PC-3 (cell line): Measurements from ENCODE around the gene ADRM1. TPM values are rescaled to one million over a fixed set of nuclear protein-coding genes. Genes with fewer than 3 reads are reported as not detected.

Experiments used
- ATAC-seq: fragments of 200-7000 bp; cut with Tn5 transposase; 2 replicates; pipeline ENCODE4 v1.9.1; 2020; ENCODE audit warnings: mild to moderate bottlenecking, moderate library complexity
- BruUV-seq: library from RNA; stranded (reverse); fragments of 400-500 nt; replicated peaks from 2 replicates; lab custom pipeline; 2021; lab: Mats Ljungman, UMichigan
- CTCF ChIA-PET: fragments of 300-600 bp; sonication (Branson Sonifier 250); formaldehyde crosslinking; loops from one replicate; lab custom pipeline; 2022; ENCODE audit warnings: antibody characterized with exemption; lab: Charles Lee
- POLR2A ChIA-PET: fragments of 300-600 bp; sonication (Branson Sonifier 250); formaldehyde crosslinking; loops from one replicate; lab custom pipeline; 2022; ENCODE audit warnings: antibody characterized with exemption; ENCODE audit not compliant: unreplicated experiment; lab: Charles Lee
- DNase-seq: peaks from one replicate; pipeline ENCODE4 v3.0.0-alpha.2; 2015
- H2AFZ ChIP-seq: fragments of 300-600 bp; sonication (generic); 2 replicates; pipeline ENCODE4 v1.6.0; 2016; ENCODE audit warnings: antibody characterized with exemption, low read length
- H3F3A ChIP-seq: fragments of 300-600 bp; sonication (generic); one replicate; pipeline ENCODE4 v1.6.0; 2017; ENCODE audit warnings: antibody characterized with exemption, low read length, control low read depth, mild to moderate bottlenecking; ENCODE audit not compliant: unreplicated experiment
- H3K27ac ChIP-seq: fragments of 300-600 bp; sonication (generic); 2 replicates; pipeline ENCODE4 v1.5.1; 2016; ENCODE audit warnings: mild to moderate bottlenecking, low read length
- H3K27me3 ChIP-seq: fragments of 300-600 bp; sonication (generic); 2 replicates; pipeline ENCODE4 v1.6.1; 2016; ENCODE audit warnings: low read length, mixed read lengths
- H3K36me3 ChIP-seq: fragments of 300-600 bp; sonication (generic); 2 replicates; pipeline ENCODE4 v1.6.1; 2016; ENCODE audit warnings: low read depth, mixed run types, low read length, mixed read lengths
- H3K4me1 ChIP-seq: fragments of 300-600 bp; sonication (generic); 2 replicates; pipeline ENCODE4 v1.5.1; 2016; ENCODE audit warnings: low read length; ENCODE audit not compliant: insufficient read depth
- H3K4me2 ChIP-seq: fragments of 300-600 bp; sonication (generic); 2 replicates; pipeline ENCODE4 v1.6.0; 2016; ENCODE audit warnings: low read length
- H3K4me3 ChIP-seq: fragments of 300-600 bp; sonication (generic); 2 replicates; pipeline ENCODE4 v1.5.1; 2016; ENCODE audit warnings: mild to moderate bottlenecking, low read length, mixed read lengths
- H3K79me2 ChIP-seq: fragments of 300-600 bp; sonication (generic); 2 replicates; pipeline ENCODE4 v1.6.1; 2017; ENCODE audit warnings: low read length, mixed read lengths
- H3K9ac ChIP-seq: fragments of 300-600 bp; sonication (generic); 2 replicates; pipeline ENCODE4 v1.6.0; 2016; ENCODE audit warnings: mild to moderate bottlenecking, low read length
- H3K9me2 ChIP-seq: fragments of 300-600 bp; sonication (generic); replicated peaks from 2 replicates; pipeline ENCODE4 v1.6.1; 2016; ENCODE audit warnings: mixed run types, low read length, mixed read lengths
- H3K9me3 ChIP-seq: fragments of 300-600 bp; sonication (generic); 2 replicates; pipeline ENCODE4 v1.6.1; 2016; ENCODE audit warnings: low read length, mixed read lengths
- H4K20me1 ChIP-seq: fragments of 300-600 bp; sonication (generic); 2 replicates; pipeline ENCODE4 v1.6.1; 2016; ENCODE audit warnings: low read length, mixed read lengths
- EZH2 ChIP-seq: fragments of 300-600 bp; sonication (generic); IDR thresholded peaks from one replicate; pipeline ENCODE4 v1.6.1; 2017; ENCODE audit warnings: antibody characterized with exemption, mild to moderate bottlenecking, low read length; ENCODE audit not compliant: unreplicated experiment
- EZH2phosphoT487 ChIP-seq: fragments of 300-600 bp; sonication (generic); IDR thresholded peaks from 2 replicates; pipeline ENCODE4 v1.6.1; 2018; ENCODE audit warnings: mild to moderate bottlenecking, antibody characterized with exemption, low read length, borderline replicate concordance
- intact Hi-C: fragments of 100-400 bp; cut with micrococcal nuclease; formaldehyde crosslinking; loops from 2 replicates; pipeline ENCODE4 v1.9.0; 2023
- total RNA-seq: library from RNA; depleted of rRNA; stranded (reverse); fragments of >200 nt; gene quantifications from 2 replicates; pipeline ENCODE4 v1.2.3, GENCODE V29; 2014
- TF ChIP-seq, protein P1 (sequence below): fragments of 300-600 bp; sonication (generic); conservative IDR thresholded peaks from 2 replicates; pipeline ENCODE4 v1.5.1; 2017; ENCODE audit warnings: antibody characterized with exemption, low read depth, mild to moderate bottlenecking, low read length

ADRM1 gene
- total RNA-seq, 1 experiment from 2014 or later: 374 TPM

DNA sequence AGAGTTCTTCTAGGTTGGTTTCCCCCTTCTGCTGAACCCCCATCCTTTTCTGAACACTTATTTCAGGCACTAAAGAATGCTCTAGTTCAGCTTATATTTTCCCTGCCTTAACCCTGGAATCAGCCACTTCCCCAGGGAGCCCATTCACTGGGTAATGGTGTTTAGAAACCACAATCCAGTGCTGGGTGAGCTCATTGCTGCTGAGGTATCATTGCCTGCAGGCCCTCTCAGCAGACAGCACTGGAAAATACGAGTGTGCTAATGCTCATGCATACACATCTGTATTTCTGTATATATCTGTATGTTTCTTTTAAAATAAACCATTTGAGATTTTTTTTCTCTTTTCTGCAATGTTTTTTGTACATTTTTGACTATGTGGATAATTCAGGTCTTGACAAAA lies 37.4 kb upstream of the ADRM1 start:
- POLR2A ChIA-PET: no interaction called here
- no TSS peak for BruUV-seq
- CTCF ChIA-PET: no interaction called here

GRCh38 chr20:62266340-62266739 lies 36.5 kb upstream of the ADRM1 start:
- DNase-seq (peak; percentile 22), ATAC-seq (no peak)
- H3K79me2 ChIP-seq: no peaks in the 10 kb centered on the region
- H2AFZ ChIP-seq: no peak overlapping the region
- POLR2A ChIA-PET: interaction anchor here (0.6 kb wide), 1 partner anchor 85 kb away, joined by 3 read pairs; no protein-coding TSS in a partner anchor
- H3K36me3 ChIP-seq: peaks cover 37% of the 10 kb centered on the region
- intact Hi-C loops: no loop called here
- BruUV-seq: no TSS peak
- TF ChIP-seq EZH2phosphoT487: no peak
- TF ChIP-seq, protein P1, sequence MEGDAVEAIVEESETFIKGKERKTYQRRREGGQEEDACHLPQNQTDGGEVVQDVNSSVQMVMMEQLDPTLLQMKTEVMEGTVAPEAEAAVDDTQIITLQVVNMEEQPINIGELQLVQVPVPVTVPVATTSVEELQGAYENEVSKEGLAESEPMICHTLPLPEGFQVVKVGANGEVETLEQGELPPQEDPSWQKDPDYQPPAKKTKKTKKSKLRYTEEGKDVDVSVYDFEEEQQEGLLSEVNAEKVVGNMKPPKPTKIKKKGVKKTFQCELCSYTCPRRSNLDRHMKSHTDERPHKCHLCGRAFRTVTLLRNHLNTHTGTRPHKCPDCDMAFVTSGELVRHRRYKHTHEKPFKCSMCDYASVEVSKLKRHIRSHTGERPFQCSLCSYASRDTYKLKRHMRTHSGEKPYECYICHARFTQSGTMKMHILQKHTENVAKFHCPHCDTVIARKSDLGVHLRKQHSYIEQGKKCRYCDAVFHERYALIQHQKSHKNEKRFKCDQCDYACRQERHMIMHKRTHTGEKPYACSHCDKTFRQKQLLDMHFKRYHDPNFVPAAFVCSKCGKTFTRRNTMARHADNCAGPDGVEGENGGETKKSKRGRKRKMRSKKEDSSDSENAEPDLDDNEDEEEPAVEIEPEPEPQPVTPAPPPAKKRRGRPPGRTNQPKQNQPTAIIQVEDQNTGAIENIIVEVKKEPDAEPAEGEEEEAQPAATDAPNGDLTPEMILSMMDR: no peak
- TF ChIP-seq EZH2: no peak
- H3F3A ChIP-seq: no peaks in the 10 kb centered on the region
- H3K9me3 ChIP-seq: no peaks in the 10 kb centered on the region
- no peak overlapping the region for H3K4me3 ChIP-seq
- no peaks in the 10 kb centered on the region for H3K9me2 ChIP-seq
- no peaks in the 10 kb centered on the region for H3K27me3 ChIP-seq
- no peaks in the 10 kb centered on the region for H3K4me1 ChIP-seq
- CTCF ChIA-PET: no interaction called here
- no peak overlapping the region for H3K27ac ChIP-seq
- H3K9ac ChIP-seq: no peak overlapping the region
- no peak overlapping the region for H3K4me2 ChIP-seq
- H4K20me1 ChIP-seq: no peaks in the 10 kb centered on the region

More for the DNA sequence above, 37.4 kb upstream of the ADRM1 start:
- Histone ChIP-seq H2AFZ (no peak overlapping the region), H3K4me2 (no peak overlapping the region), H3K79me2 (no peaks in the 10 kb centered on the region), H3K4me3 (no peak overlapping the region), H3K9ac (no peak overlapping the region), H3K9me3 (no peaks in the 10 kb centered on the region), H4K20me1 (no peaks in the 10 kb centered on the region), H3K9me2 (no peaks in the 10 kb centered on the region), H3F3A (no peaks in the 10 kb centered on the region), H3K27ac (no peak overlapping the region), H3K27me3 (no peaks in the 10 kb centered on the region), H3K36me3 (peaks cover 37% of the 10 kb centered on the region), H3K4me1 (no peaks in the 10 kb centered on the region)
- ATAC-seq: no peak
- intact Hi-C loops: no loop called here
- no peak for DNase-seq
- TF ChIP-seq, protein P1: no peak
- TF ChIP-seq EZH2phosphoT487 (no peak), EZH2 (no peak)

DNA sequence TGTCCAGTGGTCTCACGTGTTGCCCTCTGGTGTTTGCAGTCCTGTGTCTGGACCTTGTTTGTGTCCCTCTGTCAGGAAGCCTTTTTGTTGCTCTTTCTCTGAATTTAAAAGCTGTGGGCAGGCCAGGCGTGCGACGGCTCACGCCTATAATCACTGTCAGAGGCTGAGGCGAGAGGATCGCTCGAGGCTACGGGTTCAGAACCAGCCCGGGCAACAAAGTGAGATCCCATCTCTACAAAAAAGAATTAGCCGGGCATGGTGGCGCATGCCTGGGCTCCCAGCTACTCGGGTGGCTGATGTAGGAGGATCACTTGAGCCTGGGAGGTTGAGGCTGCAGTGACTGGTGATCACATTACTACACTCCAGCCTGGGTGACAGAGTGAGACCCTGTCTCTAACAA lies 35.9 kb upstream of the ADRM1 start:
- Histone ChIP-seq H3F3A (no peaks in the 10 kb centered on the region), H2AFZ (no peak overlapping the region), H3K9ac (no peak overlapping the region), H3K4me3 (no peak overlapping the region), H3K4me1 (no peaks in the 10 kb centered on the region), H4K20me1 (no peaks in the 10 kb centered on the region), H3K79me2 (no peaks in the 10 kb centered on the region), H3K36me3 (peaks cover 39% of the 10 kb centered on the region), H3K27me3 (no peaks in the 10 kb centered on the region), H3K27ac (no peak overlapping the region), H3K9me2 (no peaks in the 10 kb centered on the region), H3K9me3 (no peaks in the 10 kb centered on the region), H3K4me2 (no peak overlapping the region)
- BruUV-seq: no TSS peak
- intact Hi-C loops: no loop called here
- CTCF ChIA-PET: no interaction called here
- POLR2A ChIA-PET: no interaction called here
- no peak for TF ChIP-seq EZH2phosphoT487
- no peak for TF ChIP-seq EZH2
- TF ChIP-seq, protein P1: no peak
- DNase-seq (no peak), ATAC-seq (no peak)
